Stomach (tissue), 4 donors: ENCODE measurements around the gene SLC6A3.

Experiments used
- CTCF ChIP-seq, 7 experiments: fragments of 450-650 bp in 4 of 7; fragments of 200-600 bp in 3 of 7; sonication (generic) in 3 of 7; IDR thresholded peaks; one replicate each; pipeline ENCODE4 v1.5.1; 2016 to 2019; ENCODE audit warnings: antibody characterized with exemption in 7 of 7, control low read depth in 2 of 7, mild to moderate bottlenecking in 1 of 7
- POLR2A ChIP-seq, 4 donors: fragments of 450-650 bp; IDR thresholded peaks; one replicate each; pipeline ENCODE4 v1.6.1; 2016; ENCODE audit warnings: antibody characterized with exemption in 4 of 4, control low read depth in 2 of 4, mild to moderate bottlenecking in 1 of 4, moderate library complexity in 1 of 4

- TF ChIP-seq CTCF (IDR thresholded peaks at IDR 0.05) (no peak), POLR2A (IDR thresholded peaks at IDR 0.05) (no peak)
Measured at GRCh38 chr5:1409381-1410110, 35.7 kb downstream of the SLC6A3 start.
